HFF-Myc (cell line): ENCODE data around the gene SRCAP.
A peak's percentile ranks its signal among the peaks of the same experiment; 100 is the strongest.
"Not testable (repeated sequence)": the region's sequence is repeated elsewhere in the genome, so short reads cannot be mapped to it uniquely, and the experiment has no call there.

ENCODE experiments used
- DNase-seq: peaks from one replicate; pipeline ENCODE4 v3.0.0-alpha.2; 2011; ENCODE audit warnings: low read depth; ENCODE audit errors: extremely low read depth
- H3K4me3 ChIP-seq: replicated peaks from 2 replicates; pipeline ENCODE4 v1.5.1; 2011; ENCODE audit warnings: low read depth, mild to moderate bottlenecking, control low read depth, low read length
- CTCF ChIP-seq: IDR thresholded peaks from 2 replicates; pipeline ENCODE4 v1.5.1; 2012; ENCODE audit warnings: mild to moderate bottlenecking, low read depth, low read length, control low read depth; ENCODE audit errors: missing control alignments

The SRCAP gene

GRCh38 chr16:30699615-30700099, 686 bp downstream of the SRCAP start:
- no peak for DNase-seq
- TF ChIP-seq CTCF, result no peak

GRCh38 chr16:30700491-30700890, 1.5 kb downstream of the SRCAP start:
- H3K4me3 ChIP-seq, result peak overlapping the region; percentile 92
- no peak for TF ChIP-seq CTCF
- no peak for DNase-seq

More at GRCh38 chr16:30699615-30700099, 686 bp downstream of the SRCAP start:
- peak overlapping the region; percentile 92 for H3K4me3 ChIP-seq

- no peak for TF ChIP-seq CTCF
- H3K4me3 ChIP-seq, result no peak overlapping the region
- no peak for DNase-seq
Observed at GRCh38 chr16:30700971-30701370, 2.0 kb downstream of the SRCAP start.

GRCh38 chr16:30703071-30703470, 4.1 kb downstream of the SRCAP start:
- not testable (repeated sequence) for H3K4me3 ChIP-seq, DNase-seq

GRCh38 chr16:30703971-30704370, 5.0 kb downstream of the SRCAP start:
- TF ChIP-seq CTCF, result no peak
- no peak overlapping the region for H3K4me3 ChIP-seq
- no peak for DNase-seq

GRCh38 chr16:30706046-30706445, 7.1 kb downstream of the SRCAP start:
- no peak overlapping the region for H3K4me3 ChIP-seq
- TF ChIP-seq CTCF, result no peak
- no peak for DNase-seq

GRCh38 chr16:30710971-30711370, 12.0 kb downstream of the SRCAP start:
- DNase-seq, result no peak
- no peak overlapping the region for H3K4me3 ChIP-seq
- TF ChIP-seq CTCF, result no peak

- no peak for TF ChIP-seq CTCF
Observed at GRCh38 chr16:30711712-30712111, 12.7 kb downstream of the SRCAP start.

More at GRCh38 chr16:30711712-30712111, 12.7 kb downstream of the SRCAP start:
- no peak for DNase-seq
- no peak overlapping the region for H3K4me3 ChIP-seq
